ENCODE data around the gene ABCC5.

DNA sequence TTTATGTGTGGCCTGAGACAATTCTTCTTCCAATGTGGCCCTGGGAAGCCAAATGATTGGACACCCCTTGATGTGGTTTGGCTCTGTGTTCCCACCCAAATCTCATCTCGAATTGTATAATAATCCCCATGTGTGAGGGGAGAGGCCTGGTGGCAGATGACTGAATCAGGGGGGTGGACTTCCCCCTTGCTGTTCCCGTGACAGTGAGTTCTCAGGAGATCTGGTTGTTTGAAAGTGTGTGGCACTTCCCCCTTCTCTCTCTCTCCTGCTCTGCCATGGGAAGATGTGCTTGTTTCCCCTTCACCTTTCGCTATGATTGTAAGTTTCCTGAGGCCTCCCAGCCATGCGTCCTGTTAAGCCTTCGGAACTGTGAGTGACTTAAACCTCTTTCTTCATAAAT is 72.9 kb downstream of the ABCC5 start:
- TF ChIP-seq POLR2A (IDR thresholded peaks at IDR 0.05; ENCODE audit: low read length) (no peak), GATA1 (IDR thresholded peaks at IDR 0.05; ENCODE audit: low read depth, low read length) (no peak)
